NCI-H345 treated with DMSO at 0.1 percent for 48 hours (cell line): Measurements from ENCODE around the gene LAG3.
A peak's percentile ranks its signal among the peaks of the same experiment; 100 is the strongest.

Experiments
- DNase-seq: peaks from one replicate; lab custom pipeline; 2025; ENCODE audit not compliant: unreplicated experiment; lab: John Stamatoyannopoulos, UW

LAG3 gene

GRCh38 chr12:6771091-6771495 lies 1.2 kb upstream of the LAG3 start:
- no peak for DNase-seq

GRCh38 chr12:6771509-6772330 lies 600 bp upstream of the LAG3 start:
- DNase-seq = no peak

- DNase-seq = no peak
Observed at GRCh38 chr12:6772726-6773589, 638 bp downstream of the LAG3 start.

- DNase-seq = no peak
Observed at GRCh38 chr12:6773590-6774351, 1.5 kb downstream of the LAG3 start.

GRCh38 chr12:6774499-6775062 lies 2.3 kb downstream of the LAG3 start:
- DNase-seq = no peak

- no peak for DNase-seq
Observed at GRCh38 chr12:6775185-6776174, 3.2 kb downstream of the LAG3 start.

GRCh38 chr12:6777386-6777785 lies 5.1 kb downstream of the LAG3 start:
- no peak for DNase-seq

GRCh38 chr12:6778217-6778573 lies 5.9 kb downstream of the LAG3 start:
- DNase-seq = no peak

GRCh38 chr12:6778574-6779550 lies 6.5 kb downstream of the LAG3 start:
- DNase-seq = peak; percentile 70

- no peak for DNase-seq
Observed at GRCh38 chr12:6779708-6780432, 7.5 kb downstream of the LAG3 start.

- no peak for DNase-seq
Observed at GRCh38 chr12:6780573-6780972, 8.3 kb downstream of the LAG3 start.

GRCh38 chr12:6782119-6782518 lies 9.8 kb downstream of the LAG3 start:
- no peak for DNase-seq

GRCh38 chr12:6782850-6783566 lies 10.7 kb downstream of the LAG3 start:
- no peak for DNase-seq

GRCh38 chr12:6783828-6784227 lies 11.5 kb downstream of the LAG3 start:
- DNase-seq = no peak

GRCh38 chr12:6784296-6784695 lies 12.0 kb downstream of the LAG3 start:
- DNase-seq = no peak

- no peak for DNase-seq
Observed at GRCh38 chr12:6784761-6785160, 12.4 kb downstream of the LAG3 start.

GRCh38 chr12:6786416-6787094 lies 14.2 kb downstream of the LAG3 start:
- DNase-seq = no peak
